IPS-11a (cell line): ENCODE results near the gene BCL2.

Source experiments
- H3K4me3 ChIP-seq: one replicate; pipeline ENCODE4 v1.5.1; 2013; ENCODE audit warnings: low read depth, low read length, control low read depth

Gene BCL2

GRCh38 chr18:63147973-63148372, 171.6 kb downstream of the BCL2 start:
- no peak overlapping the region for H3K4me3 ChIP-seq

DNA sequence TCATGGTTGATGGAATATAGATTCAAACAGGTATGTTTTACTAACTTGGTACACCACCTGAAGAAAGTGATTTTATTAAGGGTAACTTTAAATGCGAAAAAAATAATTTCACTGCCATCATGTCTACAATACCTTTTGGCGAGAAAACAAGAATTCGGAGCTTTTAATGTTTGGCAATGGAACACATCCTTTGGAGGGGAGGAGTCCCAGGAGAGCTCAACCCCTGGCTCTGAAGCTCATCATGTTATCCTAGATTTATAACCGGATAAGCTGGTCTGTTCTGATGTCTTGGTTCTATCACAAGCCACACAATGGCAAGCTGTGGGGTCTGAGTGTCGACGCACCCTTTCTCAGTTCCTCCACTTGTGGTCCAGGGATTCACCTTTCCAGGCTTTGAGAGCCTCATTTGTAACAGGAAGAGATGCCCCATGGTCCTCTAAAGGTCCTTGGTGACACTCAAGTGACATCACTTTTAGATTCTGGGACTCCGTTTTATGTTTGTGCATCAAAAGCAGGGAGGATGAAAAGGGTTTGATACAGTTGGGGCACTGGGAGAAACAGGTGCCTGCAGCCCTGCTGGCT, 172.7 kb downstream of the BCL2 start:
- H3K4me3 ChIP-seq, result no peak overlapping the region

DNA sequence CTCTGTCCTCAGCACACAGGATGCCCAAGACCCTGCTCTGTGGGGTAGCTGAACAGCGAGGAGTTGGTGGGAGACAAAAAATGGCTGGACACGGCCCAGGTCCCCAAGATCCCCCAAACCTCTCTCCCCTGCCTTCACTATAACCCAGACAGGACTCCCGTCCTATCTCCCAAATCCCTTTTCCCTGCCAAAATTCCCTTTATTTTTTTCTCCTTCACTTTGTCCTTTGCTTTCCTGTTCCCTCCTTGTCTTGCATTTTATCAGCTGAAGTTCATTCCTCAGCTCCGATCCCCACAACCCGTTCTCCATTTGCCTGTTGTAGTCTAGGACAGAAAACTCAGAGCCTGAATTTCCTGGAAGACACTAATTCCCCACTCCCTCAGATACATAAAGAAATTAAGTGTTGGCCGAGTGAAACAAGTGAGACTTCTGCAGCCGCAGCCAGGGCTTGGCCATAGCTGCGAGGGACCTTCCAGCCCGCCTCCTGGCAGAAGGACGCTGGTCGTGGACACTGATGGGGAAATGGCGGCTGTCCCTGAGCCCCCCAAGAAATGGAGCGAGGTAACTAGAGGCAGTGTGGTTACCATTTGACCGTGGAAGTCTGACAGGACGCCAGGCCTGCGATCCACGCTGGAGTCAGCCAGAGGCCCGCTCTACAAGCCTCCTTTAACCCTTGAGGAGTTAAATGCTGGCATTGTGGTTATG, 173.6 kb downstream of the BCL2 start:
- no peak overlapping the region for H3K4me3 ChIP-seq

- no peak overlapping the region for H3K4me3 ChIP-seq
Measured at GRCh38 chr18:63145166-63145850, 174.3 kb downstream of the BCL2 start.

DNA sequence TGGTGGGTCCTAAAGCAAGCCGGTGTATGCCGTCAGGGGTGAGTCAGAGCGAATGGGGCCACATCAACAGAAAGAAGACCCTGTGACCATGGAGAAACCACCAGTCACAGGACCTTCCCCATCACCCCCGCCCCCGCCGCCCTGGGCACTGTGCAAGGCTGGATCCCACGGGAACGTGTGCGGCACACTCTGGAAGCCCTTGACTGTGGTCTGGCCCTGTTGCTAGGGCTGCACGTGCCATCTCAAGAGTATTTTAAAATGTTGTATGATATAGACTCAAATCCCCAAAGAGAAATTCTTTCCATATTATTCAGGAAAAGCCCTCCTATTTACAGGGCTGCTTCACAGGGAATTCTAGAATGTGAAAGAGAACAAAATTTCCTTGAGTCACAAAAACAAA, 174.8 kb downstream of the BCL2 start:
- H3K4me3 ChIP-seq, result no peak overlapping the region

GRCh38 chr18:63143330-63143771, 176.2 kb downstream of the BCL2 start:
- no peak overlapping the region for H3K4me3 ChIP-seq

DNA sequence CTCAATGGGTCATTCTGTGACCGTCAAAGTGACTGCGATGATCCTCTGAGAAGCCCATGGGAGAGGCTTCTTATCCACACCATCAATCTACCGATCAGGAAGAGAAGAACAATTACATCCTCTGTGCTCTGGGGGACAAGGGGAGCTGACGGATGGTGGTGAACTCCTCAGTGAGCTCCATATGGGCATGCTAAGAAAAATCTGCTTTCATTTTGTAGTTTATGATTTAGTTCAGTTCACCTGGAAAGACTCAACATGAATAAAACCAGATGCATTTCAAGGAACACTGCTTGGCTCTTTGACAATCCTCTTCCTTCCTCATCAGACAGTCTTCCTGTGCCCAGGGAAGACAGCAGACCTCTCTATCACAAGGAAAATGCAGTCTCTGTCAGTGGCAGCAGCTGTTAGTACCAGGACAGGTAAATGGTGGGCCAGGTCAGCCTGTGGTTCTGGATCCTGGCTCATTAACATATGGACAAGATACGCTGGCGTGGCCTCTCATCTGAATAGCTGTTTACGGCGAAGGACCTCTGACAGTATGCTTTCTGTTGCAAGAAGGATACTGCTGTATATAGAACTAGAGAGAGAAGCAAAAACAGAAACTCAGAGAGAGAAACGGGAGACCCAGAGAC, 176.9 kb downstream of the BCL2 start:
- no peak overlapping the region for H3K4me3 ChIP-seq

DNA sequence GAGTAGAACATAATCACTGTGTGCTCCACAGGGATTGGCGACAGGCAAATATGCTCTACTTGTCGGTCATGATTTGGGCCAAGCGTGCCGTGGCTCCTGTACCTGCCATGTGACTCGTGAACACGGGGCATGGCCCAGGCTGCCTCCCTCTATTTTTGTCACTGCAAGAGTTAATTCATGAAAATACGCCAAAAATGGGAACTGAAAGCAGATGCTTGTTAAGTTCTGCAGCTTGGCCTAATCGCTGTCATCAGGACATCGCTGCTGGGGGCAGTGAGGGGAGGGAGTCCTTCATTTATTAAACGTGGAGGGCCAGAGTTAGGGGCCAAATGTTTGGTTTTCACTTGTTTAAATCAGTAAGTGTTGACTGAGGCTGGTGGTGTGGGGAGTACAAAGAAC, 177.8 kb downstream of the BCL2 start:
- H3K4me3 ChIP-seq, result no peak overlapping the region

- H3K4me3 ChIP-seq, result no peak overlapping the region
Measured at GRCh38 chr18:63140997-63141777, 178.4 kb downstream of the BCL2 start.

- H3K4me3 ChIP-seq, result no peak overlapping the region
Measured at GRCh38 chr18:63140038-63140450, 179.5 kb downstream of the BCL2 start.

- no peak overlapping the region for H3K4me3 ChIP-seq
Measured at GRCh38 chr18:63138436-63139340, 180.9 kb downstream of the BCL2 start.

DNA sequence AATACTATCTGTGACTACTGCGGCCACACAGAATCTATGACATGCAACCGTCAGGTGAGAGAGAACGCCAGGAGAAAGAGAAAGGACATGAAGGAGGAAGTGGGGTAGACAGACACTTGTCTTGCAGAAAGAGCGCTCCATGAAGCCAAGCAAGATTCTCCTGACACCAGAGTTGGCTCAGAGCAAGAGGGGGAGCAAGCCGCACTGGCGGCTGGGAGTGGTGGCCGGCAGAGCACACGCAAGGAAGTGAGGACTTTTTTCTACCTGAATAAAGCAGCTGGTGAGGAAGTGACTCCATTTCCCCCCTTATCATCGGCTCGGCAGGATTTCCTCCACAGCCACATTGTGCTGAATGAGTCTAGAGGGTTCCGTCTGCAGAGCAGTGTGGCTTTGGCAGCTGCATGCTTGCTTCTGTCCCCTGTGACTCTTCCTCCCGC, 181.6 kb downstream of the BCL2 start:
- H3K4me3 ChIP-seq, result no peak overlapping the region

- no peak overlapping the region for H3K4me3 ChIP-seq
Measured at GRCh38 chr18:63135101-63135500, 184.5 kb downstream of the BCL2 start.

GRCh38 chr18:63132819-63133200, 186.8 kb downstream of the BCL2 start:
- no peak overlapping the region for H3K4me3 ChIP-seq

- H3K4me3 ChIP-seq, result no peak overlapping the region
Measured at GRCh38 chr18:63131959-63132818, 187.4 kb downstream of the BCL2 start.

DNA sequence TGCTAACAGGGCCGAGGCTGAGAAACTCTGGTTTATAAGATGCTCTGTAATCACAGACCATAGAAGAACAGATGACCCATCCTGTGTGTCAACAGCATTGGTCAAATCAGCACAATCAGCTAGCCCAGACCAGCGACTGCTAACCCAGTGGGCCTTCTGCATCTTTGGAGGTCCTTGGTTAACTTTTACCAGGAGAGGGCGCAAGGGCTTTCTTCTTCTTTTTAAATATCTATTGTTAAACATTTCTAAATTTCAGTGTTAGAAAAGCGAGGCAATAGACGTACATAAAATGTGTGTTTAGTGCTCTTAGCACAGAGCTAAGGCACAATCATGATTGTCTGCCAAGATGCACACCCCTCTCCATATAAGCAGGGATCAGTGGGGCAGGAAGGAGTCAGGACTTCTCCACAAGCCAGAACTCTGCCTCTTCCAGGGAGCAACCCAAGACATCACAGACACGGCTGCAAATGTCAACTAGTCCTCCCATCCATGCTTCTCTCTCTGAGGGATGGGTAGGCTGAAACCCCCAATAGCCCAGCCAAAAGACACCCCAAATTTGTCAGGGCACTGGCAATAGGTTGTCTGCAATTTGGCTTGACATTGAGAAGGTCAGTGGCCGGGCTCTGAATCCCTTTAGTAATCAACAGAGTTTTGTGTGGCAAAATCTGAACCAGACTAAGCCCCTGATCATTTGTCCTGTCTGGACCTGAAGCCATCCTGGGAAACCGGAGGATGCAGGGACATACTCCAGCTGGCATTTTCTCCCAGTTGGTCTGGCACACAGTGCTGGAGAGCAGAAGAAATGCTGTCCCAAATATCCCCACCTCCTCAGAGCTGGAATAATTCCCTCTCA, 188.2 kb downstream of the BCL2 start:
- H3K4me3 ChIP-seq, result no peak overlapping the region

GRCh38 chr18:63130176-63130575, 189.4 kb downstream of the BCL2 start:
- no peak overlapping the region for H3K4me3 ChIP-seq
